CD4-positive, alpha-beta T cell treated with Interleukin-4 for 1 hour (primary cell): ENCODE data around the gene KANK2.
"Not testable (repeated sequence)": the region's sequence is repeated elsewhere in the genome, so short reads cannot be mapped to it uniquely, and the experiment has no call there.

Experiments
- DNase-seq, 2 donors: peaks; one replicate each; pipeline ENCODE4 v3.0.0-alpha.2; 2020 to 2022

The KANK2 gene

GRCh38 chr19:11137542-11138384, 59.6 kb downstream of the KANK2 start:
- peak; percentile 51 to 64 for DNase-seq

GRCh38 chr19:11136400-11137101, 60.8 kb downstream of the KANK2 start:
- no peak for DNase-seq

GRCh38 chr19:11131471-11131870, 65.9 kb downstream of the KANK2 start:
- DNase-seq, result no peak

GRCh38 chr19:11130824-11131455, 66.4 kb downstream of the KANK2 start:
- DNase-seq, result peak; percentile 79

GRCh38 chr19:11127905-11128304, 69.4 kb downstream of the KANK2 start:
- no peak for DNase-seq

GRCh38 chr19:11125994-11126685, 71.2 kb downstream of the KANK2 start:
- DNase-seq, result peak; percentile 75 to 82

GRCh38 chr19:11124157-11124556, 73.2 kb downstream of the KANK2 start:
- not testable (repeated sequence) for DNase-seq

- DNase-seq, result no peak
These were observed 74.2 kb downstream of the KANK2 start for GRCh38 chr19:11123114-11123513.

GRCh38 chr19:11121963-11122362, 75.4 kb downstream of the KANK2 start:
- DNase-seq, result not testable (repeated sequence)

- no peak for DNase-seq
These were observed 80.8 kb downstream of the KANK2 start for GRCh38 chr19:11116507-11116906.

GRCh38 chr19:11115895-11116446, 81.4 kb downstream of the KANK2 start:
- no peak for DNase-seq

GRCh38 chr19:11115042-11115441, 82.3 kb downstream of the KANK2 start:
- DNase-seq, result no peak
